GM21528 (cell line): ENCODE data around the gene RPS6KA5.
"Not testable (repeated sequence)": the region's sequence is repeated elsewhere in the genome, so short reads cannot be mapped to it uniquely, and the experiment has no call there.

Experiments used
- ATAC-seq: cut with Tn5 transposase; IDR thresholded peaks from one replicate; pipeline ENCODE4 v1.9.1; 2021; ENCODE audit warnings: mild to moderate bottlenecking, moderate library complexity; ENCODE audit not compliant: unreplicated experiment, low FRiP score

RPS6KA5 gene

DNA sequence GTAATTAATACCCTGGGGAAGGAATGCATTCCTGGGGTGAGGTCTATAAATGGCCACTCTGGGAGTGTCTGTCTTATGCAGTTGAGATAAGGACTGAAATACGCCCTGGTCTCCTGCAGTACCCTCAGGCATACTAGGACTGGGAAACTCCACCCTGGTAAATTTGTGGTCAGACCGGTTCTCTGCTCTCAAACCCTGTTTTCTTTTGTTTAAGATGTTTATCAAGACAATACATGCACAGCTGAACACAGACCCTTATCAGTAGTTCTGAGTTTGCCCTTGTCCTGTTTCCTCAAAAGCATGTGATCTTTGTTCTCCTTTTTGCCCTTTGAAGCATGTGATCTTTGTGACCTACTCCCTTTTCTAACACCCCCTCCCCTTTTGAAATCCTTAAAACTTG lies 106.8 kb downstream of the RPS6KA5 start:
- not testable (repeated sequence) for ATAC-seq

DNA sequence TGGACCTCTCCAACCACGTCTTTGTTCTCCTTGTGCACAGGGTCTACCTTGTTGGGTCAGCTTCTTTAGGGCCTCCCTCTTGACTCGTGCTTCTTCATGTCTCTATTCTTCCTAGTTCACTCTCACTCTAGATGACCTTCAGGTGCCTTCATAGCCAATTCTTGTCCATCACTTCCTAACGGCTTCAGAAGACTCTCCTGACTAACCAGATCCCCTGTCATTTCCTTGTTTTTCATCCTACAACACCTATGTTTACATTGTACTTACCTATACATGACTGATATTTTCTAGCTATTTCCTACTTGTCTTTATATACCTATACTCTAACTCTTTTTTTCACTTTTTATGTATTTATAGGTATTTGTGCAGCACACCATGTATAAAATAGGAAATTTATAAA lies 117.1 kb downstream of the RPS6KA5 start:
- no peak for ATAC-seq

- ATAC-seq = no peak
These were observed 117.9 kb downstream of the RPS6KA5 start for GRCh38 chr14:90942511-90942910.

GRCh38 chr14:90941706-90942105 lies 118.7 kb downstream of the RPS6KA5 start:
- ATAC-seq = no peak

DNA sequence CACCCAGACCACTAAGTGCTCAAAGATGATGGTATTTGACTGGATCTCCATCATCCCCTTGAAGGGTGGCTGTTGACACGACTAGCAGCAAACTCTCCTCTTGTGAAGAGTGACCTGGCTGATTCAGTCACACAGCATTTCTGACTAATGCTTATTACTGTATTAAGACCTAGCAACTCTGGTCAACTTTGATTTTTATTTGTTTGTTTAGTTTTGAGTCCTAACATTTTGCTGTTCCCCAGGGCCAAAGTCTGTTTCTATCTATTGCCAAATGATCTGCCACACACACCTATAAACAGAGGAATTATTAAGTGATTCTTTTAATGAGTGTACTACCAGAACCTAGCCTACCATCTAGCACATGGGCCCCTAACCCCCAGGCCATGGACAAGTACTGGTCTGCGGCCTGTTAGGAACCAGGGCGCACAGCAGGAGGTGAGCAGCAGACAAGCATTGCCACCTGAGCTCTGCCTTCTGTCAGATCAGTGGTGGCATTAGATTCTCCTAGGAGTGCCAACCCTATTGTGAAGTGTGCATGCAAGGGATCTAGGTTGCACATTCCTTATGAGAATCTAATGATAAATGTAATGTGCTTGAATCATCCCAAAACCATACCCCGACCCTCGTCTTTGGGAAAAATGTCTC lies 120.0 kb downstream of the RPS6KA5 start:
- no peak for ATAC-seq

GRCh38 chr14:90939252-90939795 lies 121.1 kb downstream of the RPS6KA5 start:
- not testable (repeated sequence) for ATAC-seq

DNA sequence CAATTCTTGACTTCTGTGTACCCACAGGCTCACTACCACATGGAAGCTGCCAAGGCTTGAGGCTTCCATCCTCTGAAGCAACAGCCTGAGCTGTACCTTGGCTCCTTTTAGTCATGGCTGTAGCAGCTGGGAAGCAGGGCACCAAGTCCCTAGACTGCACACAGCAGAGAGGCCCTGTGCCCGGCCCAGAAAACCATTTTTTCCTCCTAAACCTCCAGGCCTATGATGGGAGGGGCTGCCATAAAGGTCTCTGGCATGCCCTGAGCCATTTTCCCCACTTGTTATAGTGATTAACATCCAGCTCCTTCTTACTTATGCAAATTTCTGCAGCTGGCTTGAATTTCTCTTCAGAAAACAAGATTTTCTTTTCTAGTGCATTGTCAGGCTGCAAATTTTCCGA lies 121.8 kb downstream of the RPS6KA5 start:
- no peak for ATAC-seq

DNA sequence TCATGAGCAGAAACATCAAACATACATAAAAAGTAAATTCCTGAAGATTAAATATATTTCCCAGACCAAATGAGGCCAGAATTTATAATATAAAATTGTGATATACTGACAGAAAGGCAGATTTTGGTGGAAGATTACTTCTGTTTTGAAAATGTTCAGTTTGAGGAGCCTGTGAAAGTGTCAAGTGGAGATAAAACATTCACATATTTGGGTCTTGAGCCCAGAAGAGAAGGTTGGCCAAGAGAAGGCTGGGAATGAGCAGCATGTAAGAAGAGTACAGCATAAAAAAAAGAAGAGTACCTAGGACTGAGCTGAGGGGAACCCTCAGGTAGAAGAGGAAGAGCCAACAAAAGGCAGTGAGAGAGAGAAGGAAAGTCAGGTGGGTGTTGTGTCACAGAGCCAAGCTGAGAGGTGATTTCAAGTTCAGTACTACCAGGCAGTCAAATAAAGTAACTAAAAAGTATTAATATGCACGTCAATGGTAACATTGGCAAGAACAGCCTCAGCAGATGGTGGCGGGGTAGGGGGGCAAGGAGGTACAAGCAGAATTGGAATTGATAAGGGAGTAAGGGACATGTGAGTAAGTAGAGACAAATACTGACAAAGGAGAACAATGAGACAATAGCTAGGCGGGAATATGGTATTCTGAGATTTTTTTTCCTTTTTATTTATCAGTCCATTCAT lies 123.5 kb downstream of the RPS6KA5 start:
- ATAC-seq = no peak

DNA sequence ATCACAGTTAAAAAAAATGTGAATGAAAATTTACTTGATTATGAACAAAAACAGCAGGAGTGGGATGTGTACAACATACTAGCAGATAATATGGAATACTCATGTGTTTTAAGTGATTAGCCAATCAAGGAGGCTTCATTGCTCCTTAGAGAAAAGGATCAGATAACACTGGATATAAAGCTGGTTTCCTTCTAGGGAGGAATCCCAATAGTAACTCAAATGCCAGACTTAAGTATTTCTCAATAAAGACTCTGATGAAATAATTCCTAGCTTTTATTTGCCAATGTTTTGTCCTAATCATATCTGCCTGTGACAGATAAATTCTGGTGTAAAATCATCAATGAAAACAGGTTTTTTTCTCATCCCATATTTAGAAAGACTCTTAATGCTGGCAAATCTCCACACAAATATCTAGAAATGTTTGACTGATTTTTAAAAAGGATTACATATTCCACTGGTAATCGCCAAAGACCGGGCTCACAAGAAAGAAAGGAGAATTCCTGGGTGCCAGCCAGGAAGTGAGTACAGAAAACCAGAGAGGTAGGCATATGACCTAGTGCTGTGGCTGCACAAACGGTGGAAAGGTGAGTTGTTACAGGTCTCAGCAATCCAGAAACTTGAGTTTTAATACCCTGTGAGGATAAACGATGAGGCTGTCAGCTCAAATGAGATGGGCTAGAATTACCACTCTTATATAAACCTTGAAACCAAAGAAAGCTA lies 135.7 kb downstream of the RPS6KA5 start:
- no peak for ATAC-seq

GRCh38 chr14:90922141-90922540 lies 138.3 kb downstream of the RPS6KA5 start:
- ATAC-seq = no peak

- ATAC-seq = no peak
These were observed 149.3 kb downstream of the RPS6KA5 start for GRCh38 chr14:90911121-90911520.

GRCh38 chr14:90907178-90907577 lies 153.3 kb downstream of the RPS6KA5 start:
- ATAC-seq = no peak

DNA sequence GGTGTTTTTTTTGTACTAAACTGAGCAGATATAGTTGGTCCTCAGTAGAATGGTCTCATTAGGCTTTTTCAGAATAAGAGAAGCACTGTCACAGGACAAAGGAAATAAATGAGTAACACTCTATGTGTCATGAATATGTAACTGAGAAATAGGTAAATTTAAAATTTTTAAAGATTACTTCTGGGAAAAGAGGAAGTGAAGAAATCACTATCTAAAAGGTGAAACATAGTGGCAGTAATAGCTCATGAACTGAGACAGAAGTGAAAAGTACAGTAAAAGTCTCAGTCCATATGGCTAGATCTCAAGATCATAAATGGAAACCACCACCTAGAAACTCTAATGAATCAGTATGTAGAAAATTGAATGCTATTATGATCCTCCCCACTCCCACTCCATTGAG lies 154.9 kb downstream of the RPS6KA5 start:
- ATAC-seq = peak; percentile 87

- peak; percentile 63 for ATAC-seq
These were observed 157.3 kb downstream of the RPS6KA5 start for GRCh38 chr14:90903101-90903500.

GRCh38 chr14:90900476-90901083 lies 159.9 kb downstream of the RPS6KA5 start:
- no peak for ATAC-seq

- ATAC-seq = no peak
These were observed 163.4 kb downstream of the RPS6KA5 start for GRCh38 chr14:90897022-90897421.

DNA sequence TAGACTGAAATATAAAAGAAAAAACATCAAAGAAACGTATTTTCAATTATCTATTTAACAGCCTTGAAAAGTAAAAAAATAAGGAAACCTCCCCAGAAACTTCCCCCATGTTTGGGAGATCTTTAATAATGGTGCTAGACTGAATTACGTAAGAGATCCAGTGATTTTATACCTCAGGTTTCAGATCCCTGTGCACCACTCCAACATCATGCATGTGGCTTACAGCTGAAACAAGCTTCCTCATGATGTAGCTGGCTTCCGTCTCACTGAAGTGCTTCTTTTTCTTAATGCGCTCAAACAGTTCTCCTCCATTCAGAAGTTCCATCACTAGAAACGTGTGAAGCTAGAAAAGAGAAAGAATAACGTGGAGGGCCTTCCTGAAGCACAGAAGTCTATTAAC lies 166.2 kb downstream of the RPS6KA5 start:
- ATAC-seq = no peak

DNA sequence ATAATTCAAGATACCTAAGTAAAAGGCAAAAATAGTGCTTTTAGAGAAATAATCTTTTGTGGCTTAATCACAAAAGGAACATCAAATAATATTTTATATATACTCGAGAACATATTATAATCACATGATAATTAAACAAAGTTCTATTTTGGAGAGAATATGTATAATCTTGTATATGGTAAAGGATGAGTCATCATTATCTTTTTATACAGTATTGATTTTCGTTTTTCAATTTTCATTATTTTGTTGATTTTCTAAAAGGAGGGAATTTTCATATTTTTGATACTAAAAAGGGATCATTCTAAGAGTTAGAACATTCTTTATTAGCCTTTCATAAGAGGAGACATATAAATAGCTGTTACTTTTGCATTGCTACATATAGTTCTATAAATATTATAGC lies 166.9 kb downstream of the RPS6KA5 start:
- no peak for ATAC-seq

GRCh38 chr14:90892970-90893369 lies 167.5 kb downstream of the RPS6KA5 start:
- no peak for ATAC-seq

GRCh38 chr14:90891326-90891725 lies 169.1 kb downstream of the RPS6KA5 start:
- no peak for ATAC-seq
